Muscle layer of colon (tissue), 2 donors: ENCODE results near the gene WIPI1.
"Not testable (repeated sequence)": the region's sequence is repeated elsewhere in the genome, so short reads cannot be mapped to it uniquely, and the experiment has no call there.

ENCODE experiments used
- H3K27ac ChIP-seq: one replicate; pipeline ENCODE4 v1.7.0; 2013; ENCODE audit warnings: low read depth, mild to moderate bottlenecking, low read length, moderate library complexity
- H3K27me3 ChIP-seq, 2 donors: one replicate each; pipeline ENCODE4 v1.7.0; 2013; ENCODE audit warnings: low read length in 2 of 2, mild to moderate bottlenecking in 2 of 2; ENCODE audit not compliant: insufficient read depth in 2 of 2, control insufficient read depth in 1 of 2
- H3K36me3 ChIP-seq: one replicate; pipeline ENCODE4 v1.7.0; 2013; ENCODE audit warnings: mild to moderate bottlenecking, low read length; ENCODE audit not compliant: insufficient read depth
- H3K4me1 ChIP-seq: one replicate; pipeline ENCODE4 v1.7.0; 2013; ENCODE audit warnings: mild to moderate bottlenecking, low read length; ENCODE audit not compliant: insufficient read depth
- H3K4me3 ChIP-seq, 2 donors: one replicate each; pipeline ENCODE4 v1.7.0; 2013; ENCODE audit warnings: low read length in 2 of 2, low read depth in 1 of 2, mild to moderate bottlenecking in 1 of 2, moderate library complexity in 1 of 2
- H3K9ac ChIP-seq: one replicate; pipeline ENCODE4 v1.7.0; 2013; ENCODE audit warnings: low read length
- H3K9me3 ChIP-seq: one replicate; pipeline ENCODE4 v1.7.0; 2013; ENCODE audit warnings: mild to moderate bottlenecking, low read length
- donor health status: abdominal sarcoma.
- donor health status: Adenocarcinoma of cecum.

Gene WIPI1

GRCh38 chr17:68423251-68423650, 34.0 kb downstream of the WIPI1 start:
- no peak overlapping the region for H3K27ac ChIP-seq

GRCh38 chr17:68422821-68423220, 34.5 kb downstream of the WIPI1 start:
- Histone ChIP-seq H3K36me3 (peaks cover 26% of the 10 kb centered on the region), H3K4me1 (no peaks in the 10 kb centered on the region), H3K27ac (no peak overlapping the region)

More at GRCh38 chr17:68423251-68423650, 34.0 kb downstream of the WIPI1 start:
- H3K9ac ChIP-seq: no peak overlapping the region
- peaks cover 27% of the 10 kb centered on the region for H3K36me3 ChIP-seq
- no peaks in the 10 kb centered on the region for H3K4me1 ChIP-seq
- H3K27me3 ChIP-seq: no peaks in the 10 kb centered on the region
- H3K4me3 ChIP-seq: no peak overlapping the region
- no peaks in the 10 kb centered on the region for H3K9me3 ChIP-seq

GRCh38 chr17:68421486-68421885, 35.8 kb downstream of the WIPI1 start:
- no peaks in the 10 kb centered on the region for H3K27me3 ChIP-seq
- no peak overlapping the region for H3K27ac ChIP-seq
- H3K9me3 ChIP-seq: no peaks in the 10 kb centered on the region
- no peak overlapping the region for H3K9ac ChIP-seq
- H3K36me3 ChIP-seq: peaks cover 26% of the 10 kb centered on the region
- H3K4me3 ChIP-seq: no peak overlapping the region
- no peaks in the 10 kb centered on the region for H3K4me1 ChIP-seq

More at GRCh38 chr17:68422821-68423220, 34.5 kb downstream of the WIPI1 start:
- H3K4me3 ChIP-seq: no peak overlapping the region
- no peaks in the 10 kb centered on the region for H3K9me3 ChIP-seq
- H3K9ac ChIP-seq: no peak overlapping the region
- H3K27me3 ChIP-seq: no peaks in the 10 kb centered on the region

GRCh38 chr17:68420065-68420464, 37.2 kb downstream of the WIPI1 start:
- H3K27ac ChIP-seq: no peak overlapping the region
- H3K36me3 ChIP-seq: peaks cover 13% of the 10 kb centered on the region
- H3K4me3 ChIP-seq: no peak overlapping the region
- H3K9me3 ChIP-seq: no peaks in the 10 kb centered on the region
- H3K4me1 ChIP-seq: no peaks in the 10 kb centered on the region
- no peak overlapping the region for H3K9ac ChIP-seq
- no peaks in the 10 kb centered on the region for H3K27me3 ChIP-seq

- Histone ChIP-seq H3K36me3 (peaks cover 10% of the 10 kb centered on the region), H3K4me1 (no peaks in the 10 kb centered on the region), H3K4me3 (no peak overlapping the region), H3K27me3 (no peaks in the 10 kb centered on the region), H3K27ac (no peak overlapping the region), H3K9me3 (no peaks in the 10 kb centered on the region), H3K9ac (no peak overlapping the region)
Measured at GRCh38 chr17:68418876-68419275, 38.4 kb downstream of the WIPI1 start.

GRCh38 chr17:68417317-68417716, 40.0 kb downstream of the WIPI1 start:
- Histone ChIP-seq H3K4me1 (no peaks in the 10 kb centered on the region), H3K9me3 (no peaks in the 10 kb centered on the region), H3K36me3 (peaks cover 5% of the 10 kb centered on the region), H3K27me3 (no peaks in the 10 kb centered on the region), H3K27ac (no peak overlapping the region), H3K9ac (no peak overlapping the region), H3K4me3 (no peak overlapping the region)

GRCh38 chr17:68414901-68415300, 42.4 kb downstream of the WIPI1 start:
- H3K9ac ChIP-seq, H3K4me1 ChIP-seq, H3K36me3 ChIP-seq, H3K9me3 ChIP-seq, H3K27ac ChIP-seq, H3K4me3 ChIP-seq, H3K27me3 ChIP-seq: not testable (repeated sequence)

GRCh38 chr17:68413597-68414560, 43.4 kb downstream of the WIPI1 start:
- not testable (repeated sequence) for H3K4me3 ChIP-seq, H3K27ac ChIP-seq

GRCh38 chr17:68407656-68408055, 49.6 kb downstream of the WIPI1 start:
- not testable (repeated sequence) for H3K27ac ChIP-seq, H3K9me3 ChIP-seq, H3K9ac ChIP-seq, H3K4me3 ChIP-seq, H3K36me3 ChIP-seq, H3K27me3 ChIP-seq, H3K4me1 ChIP-seq

More at GRCh38 chr17:68413597-68414560, 43.4 kb downstream of the WIPI1 start:
- H3K27me3 ChIP-seq, H3K9ac ChIP-seq, H3K4me1 ChIP-seq, H3K36me3 ChIP-seq, H3K9me3 ChIP-seq: not testable (repeated sequence)

GRCh38 chr17:68403837-68404236, 53.5 kb downstream of the WIPI1 start:
- not testable (repeated sequence) for H3K36me3 ChIP-seq, H3K9me3 ChIP-seq, H3K4me3 ChIP-seq, H3K27me3 ChIP-seq, H3K9ac ChIP-seq, H3K27ac ChIP-seq, H3K4me1 ChIP-seq

GRCh38 chr17:68403122-68403521, 54.2 kb downstream of the WIPI1 start:
- no peaks in the 10 kb centered on the region for H3K9me3 ChIP-seq
- H3K9ac ChIP-seq: no peak overlapping the region
- no peaks in the 10 kb centered on the region for H3K36me3 ChIP-seq
- no peaks in the 10 kb centered on the region for H3K4me1 ChIP-seq
- no peak overlapping the region for H3K4me3 ChIP-seq
- no peak overlapping the region for H3K27ac ChIP-seq
- H3K27me3 ChIP-seq: no peaks in the 10 kb centered on the region

- Histone ChIP-seq H3K27me3 (no peaks in the 10 kb centered on the region), H3K9ac (no peak overlapping the region), H3K4me3 (no peak overlapping the region), H3K9me3 (no peaks in the 10 kb centered on the region), H3K4me1 (no peaks in the 10 kb centered on the region), H3K36me3 (no peaks in the 10 kb centered on the region), H3K27ac (no peak overlapping the region)
Measured at GRCh38 chr17:68401288-68401687, 56.0 kb downstream of the WIPI1 start.
